DMS 273 (cell line): ENCODE data around the gene ABTB2.
"Not testable (repeated sequence)": the region's sequence is repeated elsewhere in the genome, so short reads cannot be mapped to it uniquely, and the experiment has no call there.

Experiments
- DNase-seq: peaks from one replicate; lab custom pipeline; 2025; ENCODE audit not compliant: unreplicated experiment; lab: John Stamatoyannopoulos, UW

ABTB2 gene

DNA sequence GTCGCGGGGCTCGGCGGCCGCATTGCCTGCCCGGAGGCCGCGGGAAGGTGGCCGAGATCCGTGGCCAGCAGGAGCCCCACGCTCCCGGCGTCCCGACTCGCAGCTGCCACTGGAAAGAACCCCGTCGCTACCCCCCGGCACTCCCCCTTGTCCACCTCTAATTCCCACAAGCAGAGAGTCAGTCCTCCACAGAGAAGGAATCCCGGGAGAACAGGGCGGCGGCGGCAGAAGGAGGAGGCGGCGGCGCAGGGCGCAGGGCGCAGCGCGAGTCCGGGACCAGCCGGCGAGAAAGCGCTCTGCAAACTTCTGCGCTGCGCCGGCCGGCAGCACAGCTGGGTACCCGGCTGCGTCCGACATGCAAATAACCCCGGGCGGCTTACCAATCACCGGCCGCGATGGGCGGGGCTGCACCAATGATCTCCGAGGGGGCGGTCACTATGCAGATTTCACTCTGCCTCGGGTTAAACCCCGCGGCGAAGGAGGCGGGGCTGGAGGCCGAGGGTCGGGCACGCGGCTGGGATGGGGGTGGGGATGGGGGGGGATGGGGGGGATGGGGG, at the start of gene ABTB2:
Gene ABTB2, minus strand, starts transcription at position 310 of the 557 bp plus-strand sequence.
- DNase-seq = peak; percentile 97

DNA sequence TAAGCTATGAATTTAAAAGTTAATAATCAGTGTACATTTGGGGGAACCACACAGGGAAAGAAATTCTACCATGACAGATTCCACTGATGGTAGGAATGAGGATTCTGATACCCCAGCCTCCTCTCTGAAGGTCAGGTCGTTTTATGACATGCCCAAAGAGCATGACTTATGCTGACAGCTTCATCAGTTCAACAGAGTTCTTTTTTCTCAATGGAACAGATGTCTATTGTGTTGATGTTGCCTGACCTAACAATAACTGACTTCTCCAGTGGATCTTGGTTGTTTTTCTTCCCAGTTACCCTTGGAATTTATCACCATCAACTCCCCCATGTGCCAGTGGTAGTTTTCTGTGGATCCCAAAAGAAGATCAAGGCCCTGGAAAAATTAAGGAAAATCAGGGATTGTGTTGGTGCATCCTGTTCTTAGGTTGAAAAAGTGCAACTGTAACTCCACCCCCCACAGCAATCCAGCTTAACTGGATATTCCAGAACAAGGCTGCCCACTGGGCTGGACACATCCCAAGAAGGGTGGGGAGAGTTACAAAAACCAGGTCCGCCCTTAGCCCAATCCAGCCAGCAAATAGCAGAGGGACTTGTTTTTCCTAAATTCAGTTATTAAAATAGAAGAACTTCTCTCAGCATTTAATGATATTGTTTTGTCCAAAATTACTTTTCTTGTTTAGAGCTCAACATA, 49.5 kb upstream of the ABTB2 start:
- DNase-seq = no peak

DNA sequence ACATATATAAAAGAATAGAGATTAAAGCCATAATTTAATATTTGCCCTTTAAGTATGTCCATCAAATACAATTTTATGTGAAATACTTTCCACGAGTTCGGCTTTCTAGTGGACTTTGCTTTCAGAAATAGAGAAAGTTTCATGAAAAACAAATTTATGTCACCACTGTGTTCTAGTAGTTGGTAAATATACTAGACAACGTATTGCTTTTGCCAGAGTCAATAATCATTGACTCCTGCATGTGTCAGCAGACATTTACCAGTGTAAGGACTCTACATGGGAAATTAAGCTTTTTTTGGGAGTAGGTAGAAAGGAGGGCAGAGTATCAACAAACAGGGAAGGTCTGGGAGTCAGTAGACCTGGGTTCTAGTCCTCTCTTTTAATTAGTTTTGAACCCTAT, 48.6 kb upstream of the ABTB2 start:
- no peak for DNase-seq

DNA sequence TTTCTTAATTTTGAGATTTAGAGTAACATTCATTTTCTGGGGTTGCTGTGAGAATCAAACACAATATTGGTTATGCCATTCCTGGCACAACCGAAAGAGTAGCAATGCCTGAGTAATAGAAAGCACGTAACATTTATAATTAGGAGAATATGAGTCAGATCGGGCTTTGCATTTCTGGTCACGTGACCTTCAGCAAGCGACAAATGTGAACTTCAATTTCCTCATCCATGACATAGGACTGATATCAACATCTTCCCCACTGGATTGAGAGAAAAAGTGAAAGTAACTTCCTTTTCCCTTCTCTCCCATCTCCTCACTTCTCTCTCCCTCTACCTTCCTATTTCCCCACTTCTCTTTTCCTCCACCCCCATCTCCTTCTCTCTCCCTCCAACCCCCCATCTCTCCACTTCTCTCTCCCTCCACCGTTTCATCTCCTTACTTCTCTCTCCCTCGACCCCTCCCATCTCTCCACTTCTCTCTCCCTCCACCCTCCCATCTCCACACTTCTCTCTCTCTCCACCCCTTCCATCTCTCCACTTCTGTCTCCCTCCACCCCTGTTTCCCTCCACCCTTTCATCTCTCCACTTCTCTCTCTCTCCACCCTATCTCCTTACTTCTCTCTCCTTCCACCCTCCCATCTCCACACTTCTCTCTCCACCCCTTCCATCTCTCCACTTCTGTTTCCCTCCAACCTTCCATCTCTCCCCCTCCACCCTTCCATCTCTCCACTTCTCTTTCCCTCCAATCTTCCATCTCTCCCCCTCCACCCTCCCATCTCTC, 47.5 kb upstream of the ABTB2 start:
- no peak for DNase-seq

DNA sequence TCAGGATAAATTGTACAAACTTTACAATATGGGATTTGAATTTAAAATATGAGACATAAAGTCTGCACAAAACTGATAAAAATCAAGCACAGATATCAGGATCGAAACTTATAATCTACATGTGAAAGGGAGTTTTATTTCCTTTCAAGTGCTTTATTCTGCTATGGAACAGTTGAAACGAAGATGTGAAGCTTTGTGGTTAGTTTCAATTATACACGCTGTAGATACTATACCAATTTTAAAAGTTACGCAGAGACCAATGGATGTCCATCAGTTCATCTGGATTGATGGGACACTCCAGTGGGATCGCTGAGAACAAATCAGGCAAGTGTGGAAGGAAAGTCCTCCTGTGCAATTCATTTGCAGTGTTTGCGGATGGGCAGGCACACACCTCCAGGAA, 46.5 kb upstream of the ABTB2 start:
- DNase-seq = no peak

DNA sequence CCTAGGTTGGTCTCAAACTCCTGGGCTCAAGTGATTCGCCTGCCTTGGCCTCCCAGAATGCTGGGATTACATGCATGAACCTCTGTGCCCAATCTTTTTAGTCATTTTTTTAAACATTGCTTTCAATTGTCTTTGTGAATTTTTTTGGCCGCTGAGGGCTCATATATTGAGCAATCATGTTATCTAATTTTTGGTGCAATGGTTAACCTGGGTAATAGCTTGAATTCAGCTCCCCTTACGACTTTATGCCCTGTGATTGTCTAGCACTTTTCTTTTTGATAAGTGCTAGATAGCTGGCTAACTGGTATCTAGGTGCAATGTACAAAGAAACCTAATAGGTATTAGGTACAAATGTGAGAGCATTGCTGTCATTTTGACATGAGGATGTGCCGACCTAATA, 45.6 kb upstream of the ABTB2 start:
- DNase-seq = no peak

DNA sequence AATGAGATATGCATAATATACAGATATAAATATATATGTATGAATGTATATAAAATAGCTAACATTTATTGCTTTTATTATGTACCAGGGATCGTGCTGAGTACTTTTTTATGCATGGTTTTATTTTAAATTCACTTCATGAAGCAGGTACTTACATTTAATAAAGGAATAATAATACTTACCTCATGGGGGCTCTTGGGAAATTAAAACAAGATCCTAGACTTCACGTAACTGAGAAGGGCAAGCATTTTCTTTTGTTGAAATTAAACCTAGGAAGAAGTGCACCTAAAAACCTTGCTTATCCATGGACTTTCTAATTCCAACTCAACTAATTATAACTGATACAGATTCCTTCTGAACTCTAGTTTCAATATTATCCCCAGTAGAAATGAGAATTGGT, 40.0 kb upstream of the ABTB2 start:
- no peak for DNase-seq

DNA sequence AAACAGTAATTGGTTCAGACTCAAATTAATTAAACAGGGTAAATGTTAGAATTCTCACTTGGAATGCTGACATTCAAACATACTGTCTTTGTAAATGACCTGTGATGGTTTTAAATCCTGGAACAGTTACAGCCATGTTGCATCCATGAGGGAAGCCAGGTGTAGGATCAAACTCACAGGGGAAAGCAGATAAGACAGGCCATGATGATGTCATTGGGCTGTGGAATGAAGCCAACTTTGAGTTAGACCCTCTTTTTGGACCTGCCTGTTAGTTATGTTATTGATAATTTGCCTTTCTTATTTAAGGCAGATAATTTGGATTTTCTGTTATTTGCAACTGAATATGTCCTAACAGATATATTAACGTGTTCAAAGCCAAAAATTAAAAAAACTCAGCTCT, 39.3 kb upstream of the ABTB2 start:
- peak; percentile 1 for DNase-seq

DNA sequence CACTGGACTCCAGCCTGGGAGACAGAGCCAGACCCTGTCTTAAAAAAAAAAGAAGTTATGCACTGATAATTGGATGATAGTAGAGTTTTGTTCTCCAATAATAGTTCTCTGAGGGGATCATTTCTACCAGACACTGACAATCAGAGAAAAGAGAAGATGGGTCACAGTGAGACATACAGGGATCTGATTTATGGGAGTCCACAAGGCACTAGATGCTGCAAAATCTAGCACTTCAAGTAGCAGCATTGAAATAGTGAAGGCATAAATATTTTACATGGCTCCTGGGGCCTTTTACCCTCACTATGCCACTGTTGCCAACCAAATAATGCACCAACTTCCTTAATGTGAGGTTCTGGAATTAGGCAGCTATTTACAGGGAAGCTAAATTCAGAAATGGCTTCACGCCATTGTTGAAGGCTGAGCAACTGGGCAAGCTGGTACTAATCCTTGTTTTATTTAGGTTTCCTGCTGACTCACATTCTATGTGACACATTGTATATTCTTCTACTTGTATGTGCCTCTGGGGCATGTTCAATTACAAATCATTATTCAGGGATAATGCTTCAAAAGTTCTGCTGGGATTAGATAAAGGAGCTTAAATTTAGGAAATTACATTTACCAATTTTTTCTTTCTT, 38.2 kb upstream of the ABTB2 start:
- DNase-seq = no peak

DNA sequence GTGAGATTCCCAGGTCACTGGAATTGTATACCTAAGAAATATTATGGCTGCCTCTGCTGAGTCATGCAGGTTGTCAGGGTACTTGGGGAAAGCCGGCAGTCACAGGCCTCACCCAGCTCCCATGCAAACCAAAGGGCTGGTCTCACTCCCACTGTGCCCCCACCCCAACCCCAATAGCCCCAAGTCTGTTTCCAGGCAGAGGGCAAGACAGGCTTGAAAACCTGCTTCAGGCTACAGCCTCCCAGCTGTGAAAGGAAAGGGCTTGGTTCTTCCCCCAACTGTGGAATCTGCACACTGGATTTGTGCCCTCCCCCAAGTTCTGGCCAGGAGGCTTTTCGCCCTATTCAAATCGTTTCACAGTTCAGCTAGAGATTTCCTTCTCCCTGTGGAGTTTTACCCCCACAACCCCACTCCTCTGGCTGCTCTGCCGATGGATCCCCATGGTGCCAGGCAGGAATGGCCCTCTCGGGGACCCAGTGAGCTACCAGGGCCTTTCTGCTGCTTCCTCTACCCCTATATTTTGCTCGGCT, 37.0 kb upstream of the ABTB2 start:
- DNase-seq = no peak

DNA sequence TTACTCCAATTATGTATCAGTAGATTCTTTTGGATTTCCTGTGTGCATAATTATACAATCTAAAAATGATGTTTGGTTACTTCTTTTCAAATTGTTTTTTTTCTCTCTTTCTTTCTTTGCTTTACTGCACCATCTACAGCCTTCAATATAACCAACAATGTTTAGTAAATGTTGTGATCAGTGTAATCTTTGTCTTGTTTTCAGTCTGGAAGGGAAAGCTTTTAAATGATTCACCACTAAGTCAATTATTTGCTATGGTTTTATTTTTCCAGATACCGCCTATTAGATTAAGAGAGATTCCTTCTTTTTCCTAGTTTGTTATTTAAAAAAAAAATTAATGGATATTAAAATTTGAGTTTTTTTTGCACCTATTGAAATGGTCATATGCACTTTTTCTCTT, 29.8 kb upstream of the ABTB2 start:
- DNase-seq = no peak

DNA sequence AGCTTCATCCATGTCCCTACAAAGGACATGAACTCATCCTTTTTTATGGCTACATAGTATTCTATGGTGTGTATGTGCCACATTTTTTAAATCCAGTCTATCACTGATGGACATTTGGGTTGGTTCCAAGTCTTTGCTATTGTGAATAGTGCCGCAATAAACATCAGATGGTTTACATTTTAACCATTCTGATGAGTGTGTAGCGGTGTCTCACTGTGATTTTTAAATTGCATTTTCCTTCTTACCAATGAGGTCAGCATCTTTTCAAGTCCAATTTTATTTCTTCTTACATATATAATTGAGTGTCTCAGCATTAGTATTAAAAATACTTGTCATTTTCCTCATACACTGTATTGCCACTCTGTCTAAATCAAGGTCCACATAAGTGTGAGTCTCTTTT, 28.5 kb upstream of the ABTB2 start:
- DNase-seq = not testable (repeated sequence)

DNA sequence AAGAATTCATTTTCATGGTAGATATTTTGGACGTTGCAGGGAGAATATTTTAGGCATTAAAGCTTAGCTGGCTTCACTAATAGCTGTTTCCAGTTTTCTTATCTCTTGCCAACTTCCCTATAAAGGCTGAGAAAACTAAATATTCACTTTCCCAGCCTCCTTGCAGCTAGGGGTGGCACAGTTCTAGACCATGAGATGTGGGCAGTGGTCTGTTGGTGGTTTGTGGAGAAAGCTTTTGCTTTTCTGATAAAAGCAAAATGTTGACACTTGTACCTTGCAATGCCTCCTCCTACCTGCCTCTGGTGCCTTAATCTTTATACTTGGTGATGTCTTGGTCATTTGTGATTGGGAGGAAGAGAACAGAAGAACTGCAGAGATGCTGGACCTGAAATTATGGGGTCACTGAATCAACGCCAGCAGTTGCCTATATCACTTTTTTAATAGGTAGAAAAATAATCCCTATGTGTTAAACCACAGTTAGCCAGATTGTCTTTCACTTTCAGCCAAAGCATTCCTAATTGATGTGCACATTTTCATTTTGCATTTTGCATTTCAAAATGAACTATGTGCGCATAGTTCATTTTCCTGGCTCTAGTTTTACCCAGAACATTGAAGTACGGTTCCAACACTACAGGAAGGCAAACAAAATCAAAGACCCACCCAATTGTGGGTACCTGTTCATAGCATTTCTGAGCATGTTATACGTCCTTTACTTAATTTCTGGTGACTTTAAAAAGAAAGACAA, 24.9 kb upstream of the ABTB2 start:
- DNase-seq = no peak

DNA sequence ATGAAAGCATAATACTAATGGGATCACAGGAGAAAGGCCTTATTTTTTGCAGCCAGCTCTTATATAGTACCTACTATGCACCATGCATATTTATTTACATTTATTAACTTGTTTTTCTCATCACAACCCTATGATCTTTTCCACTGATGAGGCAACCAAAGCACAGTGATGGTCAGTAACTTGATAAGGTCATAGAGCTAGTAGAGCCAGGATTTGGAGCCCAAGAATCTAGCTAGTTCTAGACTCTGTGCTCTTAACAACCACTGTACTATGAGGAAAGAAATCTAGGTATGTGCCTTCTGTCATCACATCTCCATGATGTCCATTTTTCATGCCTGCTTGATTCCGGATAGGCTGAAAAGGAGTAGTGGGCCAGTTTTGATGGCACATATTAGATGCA, 24.0 kb upstream of the ABTB2 start:
- DNase-seq = no peak

DNA sequence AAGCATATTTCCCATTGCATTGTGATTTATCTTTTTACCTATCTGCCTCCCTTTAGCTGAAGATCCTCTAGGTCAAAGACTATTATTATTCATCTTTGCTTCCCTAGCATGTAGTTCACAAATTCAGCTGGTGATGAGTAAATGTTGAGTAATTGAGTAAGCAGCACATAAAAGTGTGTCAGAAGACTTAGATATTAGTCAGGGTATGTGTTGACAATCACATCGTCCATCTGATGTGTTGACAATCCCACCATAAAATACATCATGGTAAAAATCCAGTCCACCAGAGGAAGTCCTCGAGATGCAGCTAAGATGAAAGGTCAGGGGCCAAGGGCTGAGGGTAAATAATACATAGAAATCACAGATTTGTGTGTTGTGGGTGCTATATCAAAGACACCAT, 22.9 kb upstream of the ABTB2 start:
- no peak for DNase-seq

DNA sequence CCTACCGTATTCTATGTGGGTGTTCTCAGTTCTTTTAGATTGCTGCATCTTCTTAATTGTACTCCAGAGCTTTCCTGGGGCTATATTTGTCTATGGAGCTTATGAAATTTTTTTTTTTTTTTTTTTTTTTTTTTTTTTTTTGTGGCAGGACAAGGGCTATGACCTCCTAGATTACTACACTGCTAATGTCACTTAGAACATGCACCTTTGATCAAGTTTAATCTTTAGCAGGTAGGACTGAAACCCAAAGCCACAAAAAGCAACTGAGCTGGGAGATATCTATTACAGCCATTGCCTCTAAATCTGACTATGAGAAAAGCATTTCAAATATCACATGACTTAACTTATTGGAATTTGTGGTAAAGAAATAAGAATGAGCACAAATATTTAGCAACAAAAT, 21.7 kb upstream of the ABTB2 start:
- no peak for DNase-seq

DNA sequence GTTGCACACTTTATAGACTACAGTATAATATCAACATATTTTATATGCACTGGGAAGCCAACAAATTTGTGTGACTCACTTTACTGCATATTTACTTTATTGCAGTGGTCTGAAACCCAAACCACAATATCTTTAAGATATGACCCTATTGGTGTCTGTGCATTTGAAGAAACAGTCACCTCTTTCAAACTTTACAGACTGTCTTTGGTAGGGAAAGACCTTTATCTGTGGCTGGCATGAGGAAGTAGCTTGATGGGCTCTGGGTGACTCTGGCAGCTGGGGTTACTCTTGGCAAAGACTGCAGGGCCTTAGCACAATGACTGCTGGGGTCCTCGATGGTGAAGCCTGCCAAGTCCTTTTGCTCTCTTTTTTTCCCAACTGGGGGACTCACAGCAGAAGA, 21.3 kb upstream of the ABTB2 start:
- no peak for DNase-seq

DNA sequence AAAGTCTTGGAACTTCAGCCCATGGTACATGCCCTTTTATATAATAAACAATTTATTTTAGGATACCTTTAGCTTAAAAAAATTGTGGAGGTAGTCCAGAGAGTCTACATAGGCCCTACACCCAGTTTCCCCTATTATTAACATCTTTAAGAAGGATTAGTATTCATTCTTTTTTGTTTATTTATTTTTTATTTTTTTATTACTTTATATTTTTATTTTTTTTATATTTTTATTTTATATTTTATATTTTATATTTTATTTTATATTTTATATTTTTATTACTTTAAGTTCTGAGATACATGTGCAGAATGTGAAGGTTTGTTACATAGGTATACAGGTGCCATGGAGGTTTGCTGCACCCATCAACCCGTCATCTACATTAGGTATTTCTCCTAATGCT, 15.9 kb upstream of the ABTB2 start:
- DNase-seq = no peak

DNA sequence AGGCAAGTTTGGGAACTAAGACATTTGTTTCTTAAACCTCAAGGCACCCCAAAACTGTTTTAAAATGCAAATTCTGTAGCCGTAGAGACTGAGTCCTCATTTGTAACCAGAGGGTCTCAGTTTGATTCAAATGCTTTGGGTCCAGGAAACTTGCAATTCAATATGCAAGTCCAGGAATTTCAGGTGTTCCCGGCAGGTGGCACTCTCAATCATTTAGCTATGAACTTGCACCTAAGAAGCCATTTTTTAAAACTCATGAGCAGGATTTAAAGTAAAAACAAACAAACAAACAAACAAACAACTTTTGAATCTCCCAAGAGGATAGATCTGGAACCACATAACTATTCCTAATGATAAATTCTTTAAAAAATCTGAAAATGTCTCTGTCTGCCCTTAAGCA, 8.7 kb upstream of the ABTB2 start:
- peak; percentile 23 for DNase-seq

DNA sequence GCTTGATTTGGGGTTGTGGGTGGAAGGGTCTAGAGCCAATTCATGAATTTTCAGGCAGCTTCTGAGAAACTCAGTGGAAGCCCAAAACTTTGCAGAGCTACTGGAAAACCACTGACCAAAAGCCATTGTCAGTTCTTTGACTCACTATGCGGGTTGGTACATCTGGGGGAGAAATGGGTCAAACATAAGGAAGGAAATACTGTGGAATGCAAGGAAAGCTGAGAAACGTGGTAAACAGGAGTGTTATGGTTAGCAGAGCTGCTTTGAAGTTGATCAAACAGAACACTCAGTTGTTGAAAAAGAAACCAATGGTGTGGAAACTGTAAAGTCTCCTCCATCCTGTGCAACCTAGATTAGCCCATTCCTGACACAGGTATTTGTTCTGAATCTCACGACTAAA, 6.3 kb upstream of the ABTB2 start:
- DNase-seq = no peak
